Naive thymus-derived CD8-positive, alpha-beta T cell (primary cell): ENCODE measurements around the gene PCDHGA4. TPM values are rescaled to one million over a fixed set of nuclear protein-coding genes. Genes with fewer than 3 reads are reported as not detected.
A peak's percentile ranks its signal among the peaks of the same experiment; 100 is the strongest.
"Not testable (repeated sequence)": the region's sequence is repeated elsewhere in the genome, so short reads cannot be mapped to it uniquely, and the experiment has no call there.

Experiments
- ATAC-seq, 2 donors: fragments of 150-1000 bp; cut with Tn5 transposase in 1 of 2; sonication (Bioruptor Pico), chemical (Tn5 transposase) in 1 of 2; 1 replicate in 1 of 2; 2 replicates in 1 of 2; pipeline ENCODE4 v1.10.0; 2021; ENCODE audit warnings: mild to moderate bottlenecking in 2 of 2, moderate library complexity in 2 of 2
- POLR2A ChIA-PET: fragments of 350-600 bp; sonication (Branson Sonifier 250); formaldehyde crosslinking; loops from one replicate; lab custom pipeline; 2021; ENCODE audit warnings: antibody characterized with exemption; lab: Charles Lee
- DNase-seq, 10 donors: peaks; one replicate each; pipeline versions ENCODE4 v3.0.0 to v3.0.0-alpha.2; 2020 to 2022
- H3K27ac Mint-ChIP-seq, 10 donors: one replicate each; pipeline ENCODE4 v1.8.0; 2020 to 2022; ENCODE audit warnings: mild to moderate bottlenecking in 10 of 10, mixed read lengths in 10 of 10, moderate library complexity in 4 of 10, inconsistent platforms in 1 of 10
- H3K27me3 Mint-ChIP-seq, 5 donors: one replicate each; pipeline ENCODE4 v1.8.0; 2021 to 2022; ENCODE audit warnings: mixed read lengths in 5 of 5
- H3K36me3 Mint-ChIP-seq, 3 donors: one replicate each; pipeline ENCODE4 v1.8.0; 2020 to 2022; ENCODE audit warnings: mixed read lengths in 3 of 3, mild to moderate bottlenecking in 2 of 3, inconsistent platforms in 1 of 3
- H3K4me1 Mint-ChIP-seq, 4 donors: one replicate each; pipeline ENCODE4 v1.8.0; 2021 to 2022; ENCODE audit warnings: mixed read lengths in 4 of 4
- H3K4me3 Mint-ChIP-seq, 10 donors: one replicate each; pipeline ENCODE4 v1.8.0; 2020 to 2022; ENCODE audit warnings: mild to moderate bottlenecking in 10 of 10, mixed read lengths in 10 of 10, moderate library complexity in 6 of 10, inconsistent platforms in 1 of 10
- H3K9me3 Mint-ChIP-seq, 9 donors: one replicate each; pipeline ENCODE4 v1.8.0; 2020 to 2022; ENCODE audit warnings: mixed read lengths in 9 of 9, mild to moderate bottlenecking in 3 of 9, inconsistent platforms in 1 of 9, moderate library complexity in 1 of 9
- polyA plus RNA-seq, 3 donors: library from polyadenylated mRNA; unstranded; fragments of 300-500 nt; fragmentation: Illumina TruSeq; gene quantifications; one replicate each; pipeline ENCODE4 v1.2.3, GENCODE V29; 2021
- total RNA-seq, 8 experiments: library from RNA in 2 of 8; stranded (reverse) in 2 of 8; gene quantifications; one replicate each; pipeline ENCODE4 v1.2.3 and lab custom pipeline; 2021 to 2026

PCDHGA4 gene
- total and polyA plus RNA-seq, 5 experiments from 2014 or later, result 0.11 to 0.34 TPM; not detected in 3

DNA sequence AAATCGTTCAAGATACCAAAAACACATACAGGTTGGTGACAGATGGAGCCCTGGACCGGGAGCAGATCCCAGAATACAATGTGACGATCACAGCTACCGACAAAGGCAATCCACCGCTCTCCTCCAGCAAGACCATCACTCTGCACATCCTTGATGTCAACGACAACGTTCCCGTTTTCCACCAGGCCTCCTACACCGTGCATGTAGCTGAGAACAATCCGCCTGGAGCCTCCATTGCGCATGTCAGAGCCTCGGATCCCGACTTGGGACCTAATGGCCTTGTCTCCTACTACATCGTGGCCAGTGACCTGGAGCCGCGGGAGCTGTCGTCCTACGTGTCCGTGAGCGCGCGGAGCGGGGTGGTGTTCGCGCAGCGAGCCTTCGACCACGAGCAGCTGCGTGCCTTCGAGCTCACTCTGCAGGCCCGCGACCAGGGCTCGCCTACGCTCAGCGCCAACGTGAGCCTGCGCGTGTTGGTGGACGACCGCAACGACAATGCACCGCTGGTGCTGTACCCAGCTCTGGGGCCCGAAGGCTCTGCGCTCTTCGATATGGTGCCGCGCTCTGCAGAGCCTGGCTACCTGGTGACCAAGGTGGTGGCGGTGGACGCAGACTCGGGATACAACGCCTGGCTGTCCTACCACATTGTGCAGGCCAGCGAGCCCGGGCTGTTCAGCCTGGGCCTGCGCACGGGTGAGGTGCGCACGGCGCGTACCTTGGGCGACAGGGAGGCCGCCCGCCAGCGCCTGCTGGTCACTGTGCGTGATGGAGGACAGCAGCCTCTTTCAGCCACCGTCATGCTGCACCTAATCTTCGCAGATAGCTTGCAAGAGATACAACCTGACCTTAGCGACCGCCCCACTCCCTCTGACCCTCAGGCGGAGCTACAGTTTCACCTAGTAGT lies 17.0 kb downstream of the PCDHGA4 start:
- POLR2A ChIA-PET, result no interaction called here
- Mint-ChIP-seq H3K36me3 (peaks cover 12 to 47% (median 31%) of the 10 kb centered on the region in 3 donors), H3K4me3 (peak overlapping the region in 2 of 10 donors; percentile 10 to 60), H3K4me1 (peaks cover 0 to 7% (median 4%) of the 10 kb centered on the region in 4 donors), H3K27me3 (peaks cover 36 to 74% (median 68%) of the 10 kb centered on the region in 5 donors), H3K9me3 (peaks cover 0 to 84% (median 30%) of the 10 kb centered on the region in 9 donors), H3K27ac (peak overlapping the region in 1 of 10 donors; percentile 65)
- no peak for ATAC-seq
- no peak for DNase-seq

DNA sequence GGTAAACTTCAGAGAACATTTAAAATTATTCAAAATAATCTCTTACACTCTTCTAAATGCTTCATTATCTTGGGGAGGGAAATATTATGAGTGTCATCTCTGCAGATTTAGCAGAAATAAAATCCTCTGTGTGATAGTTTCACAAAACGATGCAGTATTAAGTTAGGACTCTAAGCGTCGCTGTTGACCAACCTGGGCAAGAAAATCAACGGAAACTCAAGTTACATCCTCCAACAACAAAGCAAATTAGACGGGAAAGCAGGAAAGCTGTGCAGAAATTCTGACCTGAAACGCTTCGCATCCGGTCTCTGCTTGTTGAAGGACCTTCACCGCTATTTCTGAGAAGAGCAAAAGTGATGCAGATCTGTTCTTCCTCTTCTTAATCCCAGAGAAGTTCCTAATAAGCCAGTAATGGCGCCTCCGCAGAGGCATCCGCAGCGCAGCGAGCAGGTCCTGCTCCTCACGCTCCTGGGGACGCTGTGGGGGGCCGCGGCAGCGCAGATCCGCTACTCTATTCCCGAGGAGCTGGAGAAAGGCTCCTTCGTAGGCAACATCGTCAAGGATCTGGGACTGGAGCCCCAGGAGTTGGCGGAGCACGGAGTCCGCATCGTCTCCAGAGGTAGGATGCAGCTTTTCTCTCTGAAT lies 19.0 kb downstream of the PCDHGA4 start, which contains the start of gene PCDHGA6:
TSS of gene PCDHGA6 (plus strand) at position 219 of the 645 bp plus-strand sequence. CDS start at position 412, 193 bp downstream.
- ATAC-seq (no peak), DNase-seq (no peak)
- Mint-ChIP-seq H3K9me3 (peaks cover 0 to 87% (median 34%) of the 10 kb centered on the region in 9 donors), H3K4me3 (peak within 1 kb of the TSS in 8 of 10 donors; percentile 15 to 56 (median 38)), H3K27me3 (peaks cover 29 to 70% (median 59%) of the 10 kb centered on the region in 5 donors), H3K27ac (peak within 1 kb of the TSS in 1 of 10 donors; percentile 35), H3K4me1 (peaks cover 0 to 7% (median 4%) of the 10 kb centered on the region in 4 donors), H3K36me3 (peaks cover 16 to 60% (median 31%) of the 10 kb centered on the region in 3 donors)
- POLR2A ChIA-PET, result no interaction called here

DNA sequence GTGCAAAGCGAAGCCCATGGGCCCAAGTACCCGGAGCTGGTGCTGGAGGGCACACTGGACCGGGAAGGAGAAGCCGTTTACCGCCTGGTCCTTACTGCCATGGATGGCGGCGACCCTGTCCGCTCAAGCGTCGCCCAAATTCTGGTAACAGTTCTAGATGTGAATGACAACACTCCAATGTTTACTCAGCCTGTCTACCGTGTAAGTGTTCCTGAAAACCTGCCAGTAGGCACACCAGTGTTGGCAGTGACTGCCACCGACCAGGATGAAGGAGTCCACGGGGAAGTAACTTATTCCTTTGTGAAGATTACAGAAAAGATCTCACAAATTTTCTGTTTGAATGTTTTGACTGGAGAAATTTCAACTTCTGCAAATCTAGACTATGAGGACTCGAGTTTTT lies 19.8 kb downstream of the PCDHGA4 start:
- H3K27me3 Mint-ChIP-seq, result peaks cover 26 to 67% (median 54%) of the 10 kb centered on the region in 5 donors

DNA sequence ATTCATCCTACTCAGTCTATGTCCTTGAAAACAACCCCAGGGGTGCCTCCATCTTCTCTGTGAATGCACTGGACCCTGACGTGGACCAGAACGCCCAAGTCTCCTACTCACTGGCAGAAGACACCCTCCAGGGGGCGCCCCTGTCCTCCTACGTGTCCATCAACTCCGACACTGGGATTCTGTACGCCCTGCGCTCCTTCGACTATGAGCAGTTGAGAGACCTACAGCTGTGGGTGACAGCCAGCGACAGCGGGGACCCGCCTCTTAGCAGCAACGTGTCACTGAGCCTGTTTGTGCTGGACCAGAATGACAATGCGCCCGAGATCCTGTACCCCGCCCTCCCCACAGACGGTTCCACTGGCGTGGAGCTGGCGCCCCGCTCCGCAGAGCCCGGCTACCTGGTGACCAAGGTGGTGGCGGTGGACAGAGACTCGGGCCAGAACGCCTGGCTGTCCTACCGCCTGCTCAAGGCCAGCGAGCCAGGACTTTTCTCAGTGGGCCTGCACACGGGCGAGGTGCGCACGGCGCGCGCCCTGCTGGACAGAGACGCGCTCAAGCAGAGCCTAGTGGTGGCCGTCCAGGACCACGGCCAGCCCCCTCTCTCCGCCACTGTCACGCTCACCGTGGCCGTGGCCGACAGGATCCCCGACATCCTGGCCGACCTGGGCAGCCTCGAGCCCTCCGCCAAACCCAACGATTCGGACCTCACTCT lies 20.8 kb downstream of the PCDHGA4 start:
- not testable (repeated sequence) for H3K4me3 Mint-ChIP-seq, H3K4me1 Mint-ChIP-seq, DNase-seq, ATAC-seq, H3K27ac Mint-ChIP-seq
- POLR2A ChIA-PET, result interaction anchor here (0.6 kb wide), 1 partner anchor 47 kb away, joined by 3 read pairs; no protein-coding TSS in a partner anchor
- peaks cover 6 to 88% (median 38%) of the 10 kb centered on the region in 9 donors for H3K9me3 Mint-ChIP-seq
- H3K36me3 Mint-ChIP-seq, result peaks cover 11 to 64% (median 37%) of the 10 kb centered on the region in 3 donors
- H3K27me3 Mint-ChIP-seq, result peaks cover 20 to 67% (median 54%) of the 10 kb centered on the region in 5 donors

More for the DNA sequence above, 19.8 kb downstream of the PCDHGA4 start:
- Mint-ChIP-seq H3K9me3 (peaks cover 0 to 90% (median 35%) of the 10 kb centered on the region in 9 donors), H3K36me3 (peaks cover 16 to 64% (median 34%) of the 10 kb centered on the region in 3 donors), H3K4me1 (peaks cover 0 to 7% (median 4%) of the 10 kb centered on the region in 4 donors), H3K4me3 (no peak overlapping the region), H3K27ac (no peak overlapping the region)
- DNase-seq (no peak), ATAC-seq (no peak)
- POLR2A ChIA-PET, result no interaction called here

DNA sequence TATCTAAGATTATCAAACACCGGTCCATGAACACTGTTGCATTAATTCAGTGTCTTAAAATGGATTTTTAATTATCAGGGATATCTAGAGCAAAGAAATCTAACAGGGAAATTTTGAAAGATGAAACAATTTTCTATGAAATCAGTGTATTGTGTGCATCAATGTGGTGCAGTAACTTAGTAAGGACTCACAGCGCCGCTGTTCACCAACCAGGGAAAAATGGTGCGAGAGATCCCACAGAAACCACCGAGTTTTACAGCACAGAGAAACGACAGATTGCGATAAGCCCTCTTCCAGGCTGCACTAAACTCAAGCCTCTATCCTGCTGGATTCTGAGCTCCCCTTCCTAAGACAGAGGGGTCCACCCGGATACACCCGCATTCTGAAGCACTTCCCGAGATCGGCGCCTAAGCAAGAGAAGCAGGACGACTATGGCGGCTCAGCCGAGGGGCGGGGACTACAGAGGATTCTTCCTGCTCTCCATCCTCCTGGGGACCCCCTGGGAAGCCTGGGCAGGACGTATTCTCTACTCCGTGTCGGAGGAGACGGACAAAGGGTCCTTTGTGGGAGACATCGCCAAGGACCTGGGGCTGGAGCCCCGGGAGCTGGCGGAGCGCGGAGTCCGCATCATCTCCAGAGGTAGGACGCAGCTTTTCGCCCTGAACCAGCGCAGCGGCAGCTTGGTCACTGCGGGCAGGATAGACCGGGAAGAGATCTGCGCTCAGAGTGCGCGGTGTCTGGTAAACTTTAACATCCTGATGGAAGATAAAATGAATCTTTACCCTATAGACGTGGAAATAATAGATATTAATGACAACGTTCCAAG lies 27.9 kb downstream of the PCDHGA4 start, which contains the start of gene PCDHGA7:
TSS of gene PCDHGA7 (plus strand) at position 274 of the 826 bp plus-strand sequence. CDS start at position 432, 158 bp downstream.
- H3K9me3 Mint-ChIP-seq, result peaks cover 10 to 89% (median 48%) of the 10 kb centered on the region in 9 donors

DNA sequence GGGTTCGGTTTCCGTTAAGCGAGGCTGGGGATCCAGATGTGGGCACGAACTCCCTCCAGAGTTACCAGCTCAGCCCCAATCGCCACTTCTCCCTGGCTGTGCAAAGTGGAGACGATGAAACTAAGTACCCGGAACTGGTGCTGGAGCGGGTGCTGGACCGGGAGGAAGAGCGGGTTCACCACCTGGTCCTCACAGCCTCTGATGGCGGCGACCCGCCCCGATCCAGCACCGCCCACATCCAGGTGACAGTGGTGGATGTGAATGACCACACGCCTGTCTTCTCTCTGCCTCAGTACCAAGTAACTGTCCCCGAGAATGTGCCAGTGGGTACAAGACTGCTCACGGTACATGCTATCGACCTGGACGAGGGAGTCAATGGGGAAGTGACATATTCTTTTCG lies 28.5 kb downstream of the PCDHGA4 start:
- POLR2A ChIA-PET, result no interaction called here
- H3K4me3 Mint-ChIP-seq, result peak overlapping the region in 4 of 10 donors; percentile 7 to 76 (median 48)
- peaks cover 37 to 80% (median 66%) of the 10 kb centered on the region in 5 donors for H3K27me3 Mint-ChIP-seq
- peaks cover 0 to 2% (median 0%) of the 10 kb centered on the region in 4 donors for H3K4me1 Mint-ChIP-seq
- H3K36me3 Mint-ChIP-seq, result peaks cover 16 to 71% (median 39%) of the 10 kb centered on the region in 3 donors
- no peak overlapping the region for H3K27ac Mint-ChIP-seq
- peaks cover 13 to 87% (median 49%) of the 10 kb centered on the region in 9 donors for H3K9me3 Mint-ChIP-seq
- ATAC-seq (no peak), DNase-seq (no peak)

More for the DNA sequence above, 27.9 kb downstream of the PCDHGA4 start, which contains the start of gene PCDHGA7:
- H3K27me3 Mint-ChIP-seq, result peaks cover 35 to 77% (median 63%) of the 10 kb centered on the region in 5 donors
- POLR2A ChIA-PET, result no interaction called here
- peaks cover 14 to 72% (median 37%) of the 10 kb centered on the region in 3 donors for H3K36me3 Mint-ChIP-seq
- H3K4me3 Mint-ChIP-seq, result peak within 1 kb of the TSS; percentile 48 to 78 (median 72)
- DNase-seq, result no peak
- peak in 1 of 2 donors; percentile 55 for ATAC-seq
- H3K4me1 Mint-ChIP-seq, result peaks cover 0 to 2% (median 0%) of the 10 kb centered on the region in 4 donors
- no peak within 1 kb of the TSS for H3K27ac Mint-ChIP-seq

DNA sequence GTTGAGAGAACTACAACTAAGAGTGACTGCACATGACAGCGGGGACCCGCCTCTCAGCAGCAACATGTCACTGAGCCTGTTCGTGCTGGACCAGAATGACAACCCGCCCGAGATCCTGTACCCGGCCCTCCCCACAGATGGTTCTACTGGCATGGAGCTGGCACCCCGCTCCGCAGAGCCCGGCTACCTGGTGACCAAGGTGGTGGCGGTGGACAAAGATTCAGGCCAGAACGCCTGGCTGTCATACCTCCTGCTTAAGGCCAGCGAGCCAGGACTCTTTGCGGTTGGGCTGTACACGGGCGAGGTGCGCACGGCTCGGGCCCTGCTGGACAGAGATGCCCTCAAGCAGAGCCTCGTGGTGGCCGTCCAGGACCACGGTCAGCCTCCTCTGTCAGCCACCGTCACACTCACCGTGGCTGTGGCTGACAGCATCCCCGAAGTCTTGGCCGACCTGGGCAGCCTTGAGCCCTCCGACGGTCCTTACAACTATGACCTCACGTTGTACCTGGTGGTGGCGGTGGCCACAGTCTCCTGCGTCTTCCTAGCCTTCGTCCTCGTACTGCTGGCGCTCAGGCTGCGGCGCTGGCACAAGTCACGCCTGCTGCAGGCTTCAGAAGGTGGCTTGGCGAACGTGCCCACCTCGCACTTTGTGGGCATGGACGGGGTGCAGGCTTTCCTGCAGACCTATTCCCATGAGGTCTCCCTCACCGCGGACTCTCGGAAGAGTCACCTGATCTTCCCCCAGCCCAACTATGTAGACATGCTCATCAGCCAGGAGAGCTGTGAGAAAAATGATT lies 29.8 kb downstream of the PCDHGA4 start:
- H3K27ac Mint-ChIP-seq, result no peak overlapping the region
- H3K4me3 Mint-ChIP-seq, result no peak overlapping the region
- peaks cover 21 to 90% (median 51%) of the 10 kb centered on the region in 9 donors for H3K9me3 Mint-ChIP-seq
- H3K36me3 Mint-ChIP-seq, result peaks cover 18 to 69% (median 39%) of the 10 kb centered on the region in 3 donors
- POLR2A ChIA-PET, result no interaction called here
- no peak for DNase-seq
- no peak for ATAC-seq
- H3K4me1 Mint-ChIP-seq, result peaks cover 0 to 2% (median 0%) of the 10 kb centered on the region in 4 donors
- peaks cover 43 to 84% (median 74%) of the 10 kb centered on the region in 5 donors for H3K27me3 Mint-ChIP-seq

DNA sequence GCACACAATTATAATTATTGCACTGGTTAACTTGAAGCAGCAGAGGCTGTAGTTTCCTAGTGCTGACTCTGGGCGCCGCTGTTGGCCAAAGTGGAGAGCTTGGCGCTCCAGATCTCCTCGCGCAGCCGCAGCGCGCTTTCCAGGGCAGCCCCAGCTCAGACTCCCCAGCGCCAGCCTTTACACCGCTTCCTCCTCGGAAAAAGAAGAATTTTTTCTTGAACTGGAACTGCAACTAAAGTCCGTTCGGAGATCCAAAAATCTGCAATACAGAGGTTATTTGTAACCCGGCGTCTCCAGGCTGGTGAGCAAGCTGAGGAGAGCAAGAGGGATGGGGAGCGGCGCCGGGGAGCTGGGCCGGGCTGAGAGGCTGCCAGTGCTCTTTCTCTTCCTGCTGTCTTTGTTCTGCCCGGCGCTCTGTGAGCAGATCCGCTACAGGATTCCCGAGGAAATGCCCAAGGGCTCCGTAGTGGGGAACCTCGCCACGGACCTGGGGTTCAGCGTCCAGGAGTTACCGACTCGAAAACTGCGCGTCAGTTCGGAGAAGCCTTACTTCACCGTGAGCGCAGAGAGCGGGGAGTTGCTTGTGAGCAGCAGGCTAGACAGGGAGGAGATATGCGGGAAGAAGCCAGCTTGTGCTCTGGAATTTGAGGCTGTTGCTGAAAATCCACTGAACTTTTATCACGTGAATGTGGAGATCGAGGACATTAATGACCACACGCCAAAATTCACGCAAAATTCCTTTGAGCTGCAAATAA lies 32.9 kb downstream of the PCDHGA4 start, which contains the start of gene PCDHGB4:
TSS of gene PCDHGB4 (plus strand) at position 142 of the 755 bp plus-strand sequence. CDS start at position 329, 187 bp downstream.
- peaks cover 14 to 88% (median 50%) of the 10 kb centered on the region in 9 donors for H3K9me3 Mint-ChIP-seq
- DNase-seq, POLR2A ChIA-PET, H3K4me1 Mint-ChIP-seq: not testable (repeated sequence)
- H3K4me3 Mint-ChIP-seq, result peak within 1 kb of the TSS; percentile 14 to 72 (median 42)
- ATAC-seq, result peak; percentile 68 to 78
- peaks cover 23 to 61% (median 36%) of the 10 kb centered on the region in 3 donors for H3K36me3 Mint-ChIP-seq
- peaks cover 46 to 89% (median 78%) of the 10 kb centered on the region in 5 donors for H3K27me3 Mint-ChIP-seq
- H3K27ac Mint-ChIP-seq, result peak within 1 kb of the TSS in 1 of 10 donors; percentile 53

DNA sequence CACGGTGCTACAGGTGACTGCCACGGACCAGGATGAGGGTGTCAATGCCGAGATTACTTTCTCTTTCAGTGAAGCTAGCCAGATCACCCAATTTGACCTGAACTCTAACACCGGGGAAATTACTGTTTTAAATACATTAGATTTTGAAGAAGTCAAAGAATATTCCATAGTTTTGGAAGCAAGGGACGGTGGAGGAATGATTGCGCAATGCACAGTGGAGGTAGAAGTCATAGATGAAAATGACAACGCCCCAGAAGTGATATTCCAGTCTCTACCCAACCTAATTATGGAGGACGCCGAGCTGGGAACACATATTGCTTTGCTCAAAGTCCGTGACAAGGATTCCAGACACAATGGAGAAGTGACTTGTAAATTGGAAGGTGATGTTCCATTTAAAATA lies 33.8 kb downstream of the PCDHGA4 start:
- POLR2A ChIA-PET, result no interaction called here
- peak overlapping the region in 1 of 10 donors; percentile 53 for H3K27ac Mint-ChIP-seq
- H3K9me3 Mint-ChIP-seq, result peaks cover 14 to 88% (median 51%) of the 10 kb centered on the region in 9 donors
- H3K4me1 Mint-ChIP-seq, result peaks cover 0 to 2% (median 1%) of the 10 kb centered on the region in 4 donors
- DNase-seq (no peak), ATAC-seq (no peak)
- H3K27me3 Mint-ChIP-seq, result peaks cover 40 to 89% (median 75%) of the 10 kb centered on the region in 5 donors
- H3K36me3 Mint-ChIP-seq, result peaks cover 23 to 58% (median 34%) of the 10 kb centered on the region in 3 donors
- H3K4me3 Mint-ChIP-seq, result peak overlapping the region in 2 of 10 donors; percentile 24 to 29
